T-cell (primary cell): ENCODE measurements around the gene KDM4B. TPM values are rescaled to one million over a fixed set of nuclear protein-coding genes. Genes with fewer than 3 reads are reported as not detected.

ENCODE experiments used
- ATAC-seq, 4 experiments: fragments of 200-7000 bp in 3 of 4; fragments of 150-1000 bp in 1 of 4; cut with Tn5 transposase; replicated peaks in 1 of 4; 1 replicate in 3 of 4; 2 replicates in 1 of 4; pipeline ENCODE4 v1.10.0; 2021; ENCODE audit warnings: moderate library complexity in 3 of 4, mild to moderate bottlenecking in 2 of 4, moderate number of reproducible peaks in 1 of 4
- CTCF ChIA-PET, 2 donors: fragments of 300-600 bp; sonication (Branson Sonifier 250); formaldehyde crosslinking; loops; one replicate each; lab custom pipeline; 2022; ENCODE audit warnings: antibody characterized with exemption in 2 of 2; lab: Charles Lee
- POLR2A ChIA-PET, 2 donors: fragments of 300-600 bp; sonication (Branson Sonifier 250); formaldehyde crosslinking; loops; one replicate each; lab custom pipeline; 2022; ENCODE audit warnings: antibody characterized with exemption in 2 of 2; lab: Charles Lee
- DNase-seq, 35 experiments: peaks; one replicate each; pipeline versions ENCODE4 v3.0.0 to v3.0.0-alpha.2; 2013 to 2023
- H3K27ac ChIP-seq: one replicate; pipeline ENCODE4 v1.5.1; 2013; ENCODE audit warnings: low read length
- H3K27me3 ChIP-seq, 2 experiments: replicated peaks in 1 of 2; 1 replicate in 1 of 2; 2 replicates in 1 of 2; pipeline versions ENCODE4 v1.6.1 to v1.7.0; 2013; ENCODE audit warnings: low read length in 1 of 2, mixed read lengths in 1 of 2; ENCODE audit not compliant: control insufficient read depth in 2 of 2, insufficient read depth in 2 of 2; ENCODE audit errors: extremely low read depth in 1 of 2
- H3K36me3 ChIP-seq, 2 donors: 1 replicate in 1 of 2; 2 replicates in 1 of 2; pipeline versions ENCODE4 v1.6.1 to v1.7.0; 2013; ENCODE audit warnings: low read length in 1 of 2; ENCODE audit not compliant: control insufficient read depth in 2 of 2, insufficient read depth in 1 of 2; ENCODE audit errors: extremely low read depth in 1 of 2
- H3K4me1 ChIP-seq, 2 experiments: 1 replicate in 1 of 2; 2 replicates in 1 of 2; pipeline versions ENCODE4 v1.6.1 to v1.7.0; 2013; ENCODE audit warnings: low read length in 2 of 2, mixed read lengths in 1 of 2; ENCODE audit not compliant: insufficient read depth in 2 of 2, control insufficient read depth in 1 of 2; ENCODE audit errors: extremely low read depth in 1 of 2
- H3K4me3 ChIP-seq, 2 donors: 1 replicate in 1 of 2; 2 replicates in 1 of 2; pipeline versions ENCODE4 v1.5.1 to v1.7.0; 2013; ENCODE audit warnings: mild to moderate bottlenecking in 2 of 2, low read length in 1 of 2, moderate library complexity in 1 of 2; ENCODE audit not compliant: control insufficient read depth in 1 of 2; ENCODE audit errors: extremely low read depth in 1 of 2
- H3K9me3 ChIP-seq: 2 replicates; pipeline ENCODE4 v1.7.0; 2013
- H3K27ac Mint-ChIP-seq, 2 donors: one replicate each; pipeline ENCODE4 v1.8.0; 2020 to 2021; ENCODE audit warnings: mild to moderate bottlenecking in 2 of 2, mixed read lengths in 2 of 2
- H3K27me3 Mint-ChIP-seq, 2 donors: one replicate each; pipeline ENCODE4 v1.8.0; 2021 to 2022; ENCODE audit warnings: mixed read lengths in 2 of 2
- H3K36me3 Mint-ChIP-seq: one replicate; pipeline ENCODE4 v1.8.0; 2021; ENCODE audit warnings: mixed read lengths
- H3K4me1 Mint-ChIP-seq, 3 donors: one replicate each; pipeline ENCODE4 v1.8.0; 2020 to 2022; ENCODE audit warnings: mixed read lengths in 3 of 3, mild to moderate bottlenecking in 1 of 3
- H3K4me3 Mint-ChIP-seq, 3 donors: one replicate each; pipeline ENCODE4 v1.8.0; 2020 to 2022; ENCODE audit warnings: mild to moderate bottlenecking in 3 of 3, mixed read lengths in 3 of 3, moderate library complexity in 3 of 3
- H3K9me3 Mint-ChIP-seq, 3 donors: one replicate each; pipeline ENCODE4 v1.8.0; 2020 to 2022; ENCODE audit warnings: mixed read lengths in 3 of 3
- WGBS: methylation state at CpG from one replicate; pipeline ENCODE4 v1.1.5; 2013; ENCODE audit warnings: missing lambda C conversion rate; ENCODE audit not compliant: insufficient coverage; 5-methylcytosine and 5-hydroxymethylcytosine counted together
- total RNA-seq, 35 experiments: library from RNA in 6 of 35; stranded (reverse) in 6 of 35; fragments of 120-200 nt in 1 of 35; gene quantifications; one replicate each; pipeline versions ENCODE4 v1.2.1 to v1.2.4 and lab custom pipeline; 2013 to 2026

KDM4B gene
- total RNA-seq, 5 donors from 2014 or later (not counting 1 experiment from before 2014, with no cell fraction given), result 44.6 to 59.2 (median 47.8) TPM

- no peaks in the 10 kb centered on the region for H3K27me3 ChIP-seq
- peaks cover 0 to 25% of the 10 kb centered on the region in 2 experiments for H3K4me1 ChIP-seq
- POLR2A ChIA-PET, result no interaction called here
- H3K4me3 ChIP-seq, result no peak overlapping the region
- H3K9me3 ChIP-seq, result no peaks in the 10 kb centered on the region
- Mint-ChIP-seq H3K36me3 (peaks cover 5% of the 10 kb centered on the region), H3K4me3 (no peak overlapping the region), H3K27ac (no peak overlapping the region), H3K9me3 (no peaks in the 10 kb centered on the region), H3K27me3 (no peaks in the 10 kb centered on the region), H3K4me1 (peaks cover 16 to 38% (median 34%) of the 10 kb centered on the region in 3 donors)
- ATAC-seq (no peak), DNase-seq (no peak)
- H3K27ac ChIP-seq, result no peak overlapping the region
- WGBS, result 93% methylated on average over 19 of the region's 19 CpGs
- peaks cover 2 to 8% of the 10 kb centered on the region in 2 donors for H3K36me3 ChIP-seq
- CTCF ChIA-PET, result no interaction called here
Observed at GRCh38 chr19:4986056-4986455, 17.1 kb downstream of the KDM4B start.

- Mint-ChIP-seq H3K4me3 (no peak overlapping the region), H3K36me3 (peaks cover 6% of the 10 kb centered on the region), H3K4me1 (peaks cover 16 to 36% (median 34%) of the 10 kb centered on the region in 3 donors), H3K9me3 (no peaks in the 10 kb centered on the region), H3K27ac (no peak overlapping the region), H3K27me3 (no peaks in the 10 kb centered on the region)
- no peak for DNase-seq
- no peaks in the 10 kb centered on the region for H3K9me3 ChIP-seq
- ATAC-seq, result no peak
- ChIA-PET CTCF (no interaction called here), POLR2A (no interaction called here)
- no peak overlapping the region for H3K4me3 ChIP-seq
- WGBS, result 96% methylated on average over 17 of the region's 19 CpGs
- H3K36me3 ChIP-seq, result peaks cover 2 to 5% of the 10 kb centered on the region in 2 donors
- no peak overlapping the region for H3K27ac ChIP-seq
- H3K4me1 ChIP-seq, result peaks cover 0 to 21% of the 10 kb centered on the region in 2 experiments
- no peaks in the 10 kb centered on the region for H3K27me3 ChIP-seq
Observed at GRCh38 chr19:4986471-4986891, 17.6 kb downstream of the KDM4B start.

GRCh38 chr19:4987256-4987655, 18.3 kb downstream of the KDM4B start:
- ChIA-PET POLR2A (no interaction called here), CTCF (no interaction called here)
- Mint-ChIP-seq H3K27ac (no peak overlapping the region), H3K27me3 (no peaks in the 10 kb centered on the region), H3K4me3 (no peak overlapping the region), H3K9me3 (peaks cover 0 to 8% (median 0%) of the 10 kb centered on the region in 3 donors), H3K36me3 (peaks cover 14% of the 10 kb centered on the region), H3K4me1 (peaks cover 16 to 35% (median 33%) of the 10 kb centered on the region in 3 donors)
- Histone ChIP-seq H3K4me3 (no peak overlapping the region), H3K27ac (no peak overlapping the region), H3K27me3 (no peaks in the 10 kb centered on the region), H3K36me3 (peaks cover 2 to 4% of the 10 kb centered on the region in 2 donors), H3K9me3 (no peaks in the 10 kb centered on the region), H3K4me1 (peaks cover 0 to 20% of the 10 kb centered on the region in 2 experiments)
- 81% methylated on average over 6 of the region's 11 CpGs for WGBS
- ATAC-seq, result no peak
- no peak for DNase-seq

- H3K27me3 ChIP-seq, result no peaks in the 10 kb centered on the region
- Mint-ChIP-seq H3K4me1 (peaks cover 16 to 36% (median 33%) of the 10 kb centered on the region in 3 donors), H3K36me3 (peaks cover 19% of the 10 kb centered on the region), H3K9me3 (peaks cover 0 to 11% (median 0%) of the 10 kb centered on the region in 3 donors), H3K27ac (no peak overlapping the region), H3K27me3 (no peaks in the 10 kb centered on the region), H3K4me3 (no peak overlapping the region)
- ChIA-PET CTCF (no interaction called here), POLR2A (no interaction called here)
- H3K4me1 ChIP-seq, result peaks cover 0 to 20% of the 10 kb centered on the region in 2 experiments
- H3K9me3 ChIP-seq, result no peaks in the 10 kb centered on the region
- no peak overlapping the region for H3K4me3 ChIP-seq
- no peak overlapping the region for H3K27ac ChIP-seq
- DNase-seq, result no peak
- ATAC-seq, result no peak
- H3K36me3 ChIP-seq, result peaks cover 2 to 4% of the 10 kb centered on the region in 2 donors
- WGBS, result 87% methylated on average over 16 of the region's 24 CpGs
Observed at GRCh38 chr19:4987692-4988370, 18.9 kb downstream of the KDM4B start.

- 96% methylated on average over 7 of the region's 13 CpGs for WGBS
- H3K27me3 Mint-ChIP-seq, result no peaks in the 10 kb centered on the region
Observed at GRCh38 chr19:4988770-4989251, 19.9 kb downstream of the KDM4B start.

GRCh38 chr19:4990306-4990705, 21.4 kb downstream of the KDM4B start:
- 82% methylated on average over 4 of the region's 7 CpGs for WGBS
- peaks cover 0 to 16% of the 10 kb centered on the region in 2 experiments for H3K4me1 ChIP-seq
- H3K27me3 ChIP-seq, result no peaks in the 10 kb centered on the region
- DNase-seq (no peak), ATAC-seq (no peak)
- H3K4me3 Mint-ChIP-seq, result no peak overlapping the region
- H3K9me3 Mint-ChIP-seq, result peaks cover 0 to 15% (median 0%) of the 10 kb centered on the region in 3 donors
- no peak overlapping the region for H3K27ac Mint-ChIP-seq
- H3K36me3 ChIP-seq, result peaks cover under 1 to 2% of the 10 kb centered on the region in 2 donors
- peaks cover 22 to 40% (median 38%) of the 10 kb centered on the region in 3 donors for H3K4me1 Mint-ChIP-seq
- H3K4me3 ChIP-seq, result no peak overlapping the region
- H3K36me3 Mint-ChIP-seq, result peaks cover 24% of the 10 kb centered on the region
- ChIA-PET CTCF (interaction anchor here in 1 of 2 donors (0.7 kb wide), 1 partner anchor 469 kb away, joined by 3 read pairs; no protein-coding TSS in a partner anchor), POLR2A (interaction anchor here in 1 of 2 donors (0.6 kb wide), 1 partner anchor 599 kb away, joined by 3 read pairs; no protein-coding TSS in a partner anchor)
- no peaks in the 10 kb centered on the region for H3K27me3 Mint-ChIP-seq
- H3K9me3 ChIP-seq, result no peaks in the 10 kb centered on the region
- H3K27ac ChIP-seq, result no peak overlapping the region

More at GRCh38 chr19:4988770-4989251, 19.9 kb downstream of the KDM4B start:
- no peak for DNase-seq
- H3K36me3 Mint-ChIP-seq, result peaks cover 27% of the 10 kb centered on the region
- no peak for ATAC-seq
- Histone ChIP-seq H3K9me3 (no peaks in the 10 kb centered on the region), H3K27ac (no peak overlapping the region), H3K36me3 (peaks cover 2 to 4% of the 10 kb centered on the region in 2 donors), H3K4me3 (no peak overlapping the region), H3K4me1 (peaks cover 0 to 20% of the 10 kb centered on the region in 2 experiments), H3K27me3 (no peaks in the 10 kb centered on the region)
- H3K9me3 Mint-ChIP-seq, result peaks cover 0 to 15% (median 0%) of the 10 kb centered on the region in 3 donors
- no peak overlapping the region for H3K27ac Mint-ChIP-seq
- no peak overlapping the region for H3K4me3 Mint-ChIP-seq
- POLR2A ChIA-PET, result no interaction called here
- H3K4me1 Mint-ChIP-seq, result peaks cover 16 to 40% (median 39%) of the 10 kb centered on the region in 3 donors
- CTCF ChIA-PET, result no interaction called here
